Astrocyte (in vitro differentiated cells and primary cell): Measurements from ENCODE around the gene ATP2C2. TPM values are rescaled to one million over a fixed set of nuclear protein-coding genes. Genes with fewer than 3 reads are reported as not detected.

Experiments
- DNase-seq: peaks from one replicate; pipeline ENCODE4 v3.0.0-alpha.2; 2010; ENCODE audit warnings: low read depth
- FAIRE-seq: peaks from 2 replicates; lab custom pipeline; 2011; peaks lifted over from hg19 to GRCh38; lab: Jason Lieb, UNC
- H2AFZ ChIP-seq: 2 replicates; pipeline ENCODE4 v1.6.0; 2012; ENCODE audit warnings: low read depth, low read length, inconsistent platforms
- H3K27ac ChIP-seq: 2 replicates; pipeline ENCODE4 v1.5.1; 2011; ENCODE audit warnings: low read depth, low read length, inconsistent platforms
- H3K27me3 ChIP-seq: 2 replicates; pipeline ENCODE4 v1.6.0; 2011; ENCODE audit warnings: low read length, inconsistent platforms; ENCODE audit not compliant: insufficient read depth
- H3K36me3 ChIP-seq: 2 replicates; pipeline ENCODE4 v1.5.1; 2011; ENCODE audit warnings: low read length, inconsistent platforms; ENCODE audit not compliant: insufficient read depth
- H3K4me1 ChIP-seq: 2 replicates; pipeline ENCODE4 v1.5.1; 2011; ENCODE audit warnings: low read length, inconsistent platforms; ENCODE audit not compliant: insufficient read depth
- H3K4me2 ChIP-seq: 2 replicates; pipeline ENCODE4 v1.6.0; 2012; ENCODE audit warnings: low read length, inconsistent platforms
- H3K4me3 ChIP-seq: 2 replicates; pipeline ENCODE4 v1.5.1; 2011; ENCODE audit warnings: low read depth, mild to moderate bottlenecking, low read length, inconsistent platforms; ENCODE audit not compliant: insufficient read depth
- H3K79me2 ChIP-seq: 2 replicates; pipeline ENCODE4 v1.6.0; 2012; ENCODE audit warnings: mild to moderate bottlenecking, low read length, inconsistent platforms; ENCODE audit not compliant: insufficient read depth
- H3K9ac ChIP-seq: 2 replicates; pipeline ENCODE4 v1.6.0; 2012; ENCODE audit warnings: mild to moderate bottlenecking, low read length, inconsistent platforms
- H3K9me3 ChIP-seq: 2 replicates; pipeline ENCODE4 v1.5.1; 2012; ENCODE audit warnings: low read depth, mild to moderate bottlenecking, low read length, inconsistent platforms; ENCODE audit not compliant: insufficient read depth
- H4K20me1 ChIP-seq: 2 replicates; pipeline ENCODE4 v1.6.0; 2012; ENCODE audit warnings: low read length, inconsistent platforms; ENCODE audit not compliant: insufficient read depth
- H3K27ac Mint-ChIP-seq: one replicate; pipeline ENCODE4 v1.8.0; 2021; ENCODE audit warnings: mild to moderate bottlenecking, mixed read lengths; ENCODE audit not compliant: unreplicated experiment
- H3K27me3 Mint-ChIP-seq: one replicate; pipeline ENCODE4 v1.8.0; 2021; ENCODE audit warnings: low read depth, mixed read lengths; ENCODE audit not compliant: unreplicated experiment
- H3K36me3 Mint-ChIP-seq: one replicate; pipeline ENCODE4 v1.8.0; 2021; ENCODE audit warnings: low read depth, mixed read lengths; ENCODE audit not compliant: unreplicated experiment
- H3K4me1 Mint-ChIP-seq: one replicate; pipeline ENCODE4 v1.8.0; 2021; ENCODE audit warnings: low read depth, mixed read lengths; ENCODE audit not compliant: unreplicated experiment
- H3K4me3 Mint-ChIP-seq: one replicate; pipeline ENCODE4 v1.8.0; 2021; ENCODE audit warnings: mild to moderate bottlenecking, moderate library complexity, mixed read lengths; ENCODE audit not compliant: unreplicated experiment
- H3K9me3 Mint-ChIP-seq: one replicate; pipeline ENCODE4 v1.8.0; 2021; ENCODE audit warnings: mild to moderate bottlenecking, mixed read lengths; ENCODE audit not compliant: unreplicated experiment
- EZH2 ChIP-seq: IDR thresholded peaks from 2 replicates; pipeline ENCODE4 v1.6.1; 2012; ENCODE audit warnings: mild to moderate bottlenecking, low read length, inconsistent platforms; ENCODE audit not compliant: insufficient read depth
- total RNA-seq: library from RNA; stranded (reverse); gene quantifications from 2 replicates; pipeline ENCODE4 v1.2.1, GENCODE V29; 2021
- TF ChIP-seq, protein P1 (sequence below): IDR thresholded peaks from 2 replicates; pipeline ENCODE4 v1.5.1; 2011; ENCODE audit warnings: low read depth, mild to moderate bottlenecking, inconsistent platforms, low read length, moderate library complexity; ENCODE audit not compliant: insufficient read depth

Gene ATP2C2
- total RNA-seq, 1 donor from 2014 or later: 0.41 TPM

DNA sequence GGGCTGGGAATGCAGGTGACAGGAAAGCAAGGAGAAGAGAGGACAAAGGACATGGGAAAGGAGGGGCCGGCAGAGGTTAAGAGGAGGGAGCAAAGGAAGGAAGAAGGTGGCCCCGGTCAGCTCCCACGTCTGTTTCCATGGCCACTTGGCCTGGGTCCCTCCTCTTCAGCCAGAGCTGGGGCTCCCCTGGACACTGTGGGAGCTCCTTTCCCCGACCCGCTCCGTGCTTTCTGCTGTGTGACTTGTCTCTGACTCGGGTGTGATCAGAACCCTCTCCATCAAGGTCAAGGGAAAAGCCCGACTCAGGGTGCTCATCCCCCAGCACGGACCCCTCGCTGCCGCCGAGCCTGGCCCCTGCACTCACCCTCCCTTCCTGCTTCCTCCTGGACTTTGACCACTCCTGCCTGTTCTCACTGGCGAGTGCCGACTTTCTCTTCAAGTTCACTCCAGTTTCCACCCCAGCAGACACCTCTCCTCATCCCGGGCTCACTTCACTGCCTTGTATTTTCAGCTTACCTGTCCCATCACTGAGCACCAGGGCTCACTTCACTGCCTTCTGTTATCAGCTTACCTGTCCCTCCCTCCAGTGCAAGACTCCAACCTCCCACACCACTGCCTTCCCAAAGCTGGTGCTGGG is 74.9 kb downstream of the ATP2C2 start:
- H3K36me3 Mint-ChIP-seq: no peaks in the 10 kb centered on the region
- H3K4me1 Mint-ChIP-seq: peaks cover 3% of the 10 kb centered on the region
- H3K4me3 Mint-ChIP-seq: no peak overlapping the region
- peaks cover 13% of the 10 kb centered on the region for H3K27me3 ChIP-seq
- H4K20me1 ChIP-seq: no peaks in the 10 kb centered on the region
- no peak overlapping the region for H2AFZ ChIP-seq
- FAIRE-seq: no peak
- no peak overlapping the region for H3K27ac ChIP-seq
- peaks cover 40% of the 10 kb centered on the region for H3K27me3 Mint-ChIP-seq
- peaks cover 7% of the 10 kb centered on the region for H3K4me1 ChIP-seq
- no peak overlapping the region for H3K9ac ChIP-seq
- no peak for DNase-seq
- H3K4me3 ChIP-seq: no peak overlapping the region
- no peak overlapping the region for H3K27ac Mint-ChIP-seq
- TF ChIP-seq EZH2: no peak
- TF ChIP-seq, protein P1, sequence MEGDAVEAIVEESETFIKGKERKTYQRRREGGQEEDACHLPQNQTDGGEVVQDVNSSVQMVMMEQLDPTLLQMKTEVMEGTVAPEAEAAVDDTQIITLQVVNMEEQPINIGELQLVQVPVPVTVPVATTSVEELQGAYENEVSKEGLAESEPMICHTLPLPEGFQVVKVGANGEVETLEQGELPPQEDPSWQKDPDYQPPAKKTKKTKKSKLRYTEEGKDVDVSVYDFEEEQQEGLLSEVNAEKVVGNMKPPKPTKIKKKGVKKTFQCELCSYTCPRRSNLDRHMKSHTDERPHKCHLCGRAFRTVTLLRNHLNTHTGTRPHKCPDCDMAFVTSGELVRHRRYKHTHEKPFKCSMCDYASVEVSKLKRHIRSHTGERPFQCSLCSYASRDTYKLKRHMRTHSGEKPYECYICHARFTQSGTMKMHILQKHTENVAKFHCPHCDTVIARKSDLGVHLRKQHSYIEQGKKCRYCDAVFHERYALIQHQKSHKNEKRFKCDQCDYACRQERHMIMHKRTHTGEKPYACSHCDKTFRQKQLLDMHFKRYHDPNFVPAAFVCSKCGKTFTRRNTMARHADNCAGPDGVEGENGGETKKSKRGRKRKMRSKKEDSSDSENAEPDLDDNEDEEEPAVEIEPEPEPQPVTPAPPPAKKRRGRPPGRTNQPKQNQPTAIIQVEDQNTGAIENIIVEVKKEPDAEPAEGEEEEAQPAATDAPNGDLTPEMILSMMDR: no peak
- no peaks in the 10 kb centered on the region for H3K79me2 ChIP-seq
- no peaks in the 10 kb centered on the region for H3K9me3 Mint-ChIP-seq
- H3K4me2 ChIP-seq: no peak overlapping the region
- no peaks in the 10 kb centered on the region for H3K9me3 ChIP-seq
- no peaks in the 10 kb centered on the region for H3K36me3 ChIP-seq

DNA sequence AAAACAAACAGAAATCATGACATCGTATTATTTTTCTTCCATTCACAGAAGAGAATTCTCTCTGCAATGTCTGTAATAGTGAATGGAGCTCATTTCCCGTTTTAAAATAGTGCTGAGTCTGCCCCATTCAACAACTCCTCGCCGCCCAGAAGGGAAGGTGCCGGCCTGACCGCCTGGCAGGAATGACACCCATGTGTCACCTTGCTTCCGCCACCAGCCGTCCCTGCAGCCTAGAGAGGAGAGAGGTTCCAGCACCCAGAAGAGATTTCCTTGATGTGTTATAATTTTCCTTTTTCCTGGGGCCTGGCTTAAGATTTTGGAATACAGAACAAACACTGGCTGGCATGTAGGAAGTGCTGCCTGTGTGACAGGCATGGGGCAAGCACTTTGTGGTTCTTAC is 76.1 kb downstream of the ATP2C2 start:
- no peak for DNase-seq
- H3K36me3 Mint-ChIP-seq: no peaks in the 10 kb centered on the region
- no peak overlapping the region for H3K4me3 Mint-ChIP-seq
- TF ChIP-seq, protein P1: no peak
- no peak for TF ChIP-seq EZH2
- H3K27me3 Mint-ChIP-seq: peaks cover 33% of the 10 kb centered on the region
- H3K9me3 Mint-ChIP-seq: no peaks in the 10 kb centered on the region
- no peak overlapping the region for H3K27ac Mint-ChIP-seq
- H3K9me3 ChIP-seq: no peaks in the 10 kb centered on the region
- no peak overlapping the region for H3K4me3 ChIP-seq
- H3K79me2 ChIP-seq: no peaks in the 10 kb centered on the region
- H3K27me3 ChIP-seq: peaks cover 3% of the 10 kb centered on the region
- no peaks in the 10 kb centered on the region for H4K20me1 ChIP-seq
- H3K4me1 ChIP-seq: peaks cover 7% of the 10 kb centered on the region
- no peak overlapping the region for H3K27ac ChIP-seq
- H2AFZ ChIP-seq: no peak overlapping the region
- no peaks in the 10 kb centered on the region for H3K36me3 ChIP-seq
- no peak overlapping the region for H3K9ac ChIP-seq
- no peak overlapping the region for H3K4me2 ChIP-seq
- peaks cover 3% of the 10 kb centered on the region for H3K4me1 Mint-ChIP-seq
- no peak for FAIRE-seq

DNA sequence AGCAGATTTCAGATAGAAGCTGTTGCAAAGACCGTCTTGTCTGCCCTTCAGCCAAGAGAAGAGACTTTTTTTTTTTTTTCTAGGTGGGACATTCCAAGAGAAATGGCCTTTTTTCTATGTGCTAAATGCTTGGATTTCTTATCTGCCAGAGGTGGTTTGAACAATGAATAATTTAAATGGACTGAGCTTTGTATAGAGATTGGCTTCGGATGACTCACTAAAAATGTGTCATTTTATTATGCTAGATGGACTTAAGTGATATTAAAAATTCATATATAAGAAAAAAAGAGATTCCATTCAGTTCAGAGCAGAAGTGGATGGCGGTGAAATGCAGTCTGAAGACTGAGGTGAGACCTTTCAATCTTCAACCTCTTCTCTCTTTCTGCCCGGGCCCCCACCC is 77.7 kb downstream of the ATP2C2 start:
- peak; percentile 44 for DNase-seq
- no peak for FAIRE-seq

More for the DNA sequence above, 77.7 kb downstream of the ATP2C2 start:
- H4K20me1 ChIP-seq: no peaks in the 10 kb centered on the region
- no peak overlapping the region for H3K27ac ChIP-seq
- no peak overlapping the region for H3K4me2 ChIP-seq
- TF ChIP-seq, protein P1: no peak
- peaks cover 36% of the 10 kb centered on the region for H3K27me3 Mint-ChIP-seq
- H3K27ac Mint-ChIP-seq: no peak overlapping the region
- peaks cover 7% of the 10 kb centered on the region for H3K4me1 ChIP-seq
- H3K9ac ChIP-seq: no peak overlapping the region
- no peaks in the 10 kb centered on the region for H3K79me2 ChIP-seq
- H3K9me3 ChIP-seq: no peaks in the 10 kb centered on the region
- H3K4me1 Mint-ChIP-seq: peaks cover 3% of the 10 kb centered on the region
- no peak overlapping the region for H3K4me3 ChIP-seq
- H2AFZ ChIP-seq: no peak overlapping the region
- peaks cover 3% of the 10 kb centered on the region for H3K27me3 ChIP-seq
- no peak overlapping the region for H3K4me3 Mint-ChIP-seq
- no peaks in the 10 kb centered on the region for H3K36me3 Mint-ChIP-seq
- no peaks in the 10 kb centered on the region for H3K9me3 Mint-ChIP-seq
- H3K36me3 ChIP-seq: no peaks in the 10 kb centered on the region
